B cell (primary cell): ENCODE results near the gene FCN1. TPM values are rescaled to one million over a fixed set of nuclear protein-coding genes. Genes with fewer than 3 reads are reported as not detected.

Experiments used
- ATAC-seq: fragments of 200-7000 bp; cut with Tn5 transposase; one replicate; pipeline ENCODE4 v1.10.0; 2021; ENCODE audit warnings: low read depth, mild to moderate bottlenecking, moderate number of reproducible peaks, moderate library complexity
- CTCF ChIA-PET: fragments of 350-600 bp; sonication (Branson Sonifier 250); formaldehyde crosslinking; loops from one replicate; lab custom pipeline; 2021; ENCODE audit warnings: antibody characterized with exemption, inconsistent platforms; lab: Charles Lee
- POLR2A ChIA-PET: fragments of 350-600 bp; sonication (Branson Sonifier 250); formaldehyde crosslinking; loops from one replicate; lab custom pipeline; 2021; ENCODE audit warnings: antibody characterized with exemption; lab: Charles Lee
- DNase-seq: peaks from one replicate; pipeline ENCODE4 v3.0.0; 2013
- H2AFZ ChIP-seq: 2 replicates; pipeline ENCODE4 v1.6.1; 2012; ENCODE audit warnings: mild to moderate bottlenecking, low read depth, low read length; ENCODE audit not compliant: insufficient read depth, poor library complexity, severe bottlenecking
- H3K27ac ChIP-seq, 2 donors: 1 replicate in 1 of 2; 2 replicates in 1 of 2; pipeline ENCODE4 v1.5.1; 2012 to 2013; ENCODE audit warnings: low read length in 2 of 2, mild to moderate bottlenecking in 2 of 2, moderate library complexity in 1 of 2
- H3K27me3 ChIP-seq, 4 experiments: fragments of 200-600 bp in 1 of 4; sonication (generic) in 1 of 4; replicated peaks in 1 of 4; 1 replicate in 2 of 4; 2 replicates in 2 of 4; pipeline versions ENCODE4 v1.6.1 to v1.7.0; 2013 to 2016; ENCODE audit warnings: low read length in 3 of 4, mild to moderate bottlenecking in 2 of 4, mixed read lengths in 1 of 4, moderate library complexity in 1 of 4; ENCODE audit not compliant: insufficient read depth in 4 of 4, control insufficient read depth in 3 of 4; ENCODE audit errors: control extremely low read depth in 1 of 4
- H3K36me3 ChIP-seq, 2 experiments: replicated peaks in 1 of 2; 1 replicate in 1 of 2; 2 replicates in 1 of 2; pipeline versions ENCODE4 v1.6.1 to v1.7.1; 2013; ENCODE audit warnings: low read length in 1 of 2; ENCODE audit not compliant: insufficient read depth in 2 of 2, control insufficient read depth in 1 of 2; ENCODE audit errors: control extremely low read depth in 1 of 2, extremely low read depth in 1 of 2
- H3K4me1 ChIP-seq, 2 donors: fragments of 200-600 bp in 1 of 2; sonication (generic) in 1 of 2; 1 replicate in 1 of 2; 2 replicates in 1 of 2; pipeline versions ENCODE4 v1.5.1 to v1.6.1; 2013 to 2017; ENCODE audit warnings: low read length in 2 of 2; ENCODE audit not compliant: control insufficient read depth in 2 of 2, insufficient read depth in 2 of 2
- H3K4me2 ChIP-seq: replicated peaks from 2 replicates; pipeline ENCODE3; 2012; ENCODE audit warnings: mild to moderate bottlenecking, low read depth, low read length; ENCODE audit not compliant: poor library complexity, severe bottlenecking
- H3K4me3 ChIP-seq, 5 experiments: fragments of 200-600 bp in 1 of 5; sonication (generic) in 1 of 5; 1 replicate in 3 of 5; 2 replicates in 2 of 5; pipeline versions ENCODE4 v1.5.1 to v1.7.0; 2011 to 2016; ENCODE audit warnings: low read length in 4 of 5, mild to moderate bottlenecking in 4 of 5, low read depth in 2 of 5, control low read depth in 1 of 5, moderate library complexity in 1 of 5; ENCODE audit not compliant: insufficient read depth in 1 of 5; ENCODE audit errors: control extremely low read depth in 1 of 5, extremely low read depth in 1 of 5
- H3K79me2 ChIP-seq: fragments of 200-600 bp; sonication (generic); one replicate; pipeline ENCODE4 v1.6.0; 2016; ENCODE audit warnings: low read length; ENCODE audit not compliant: control insufficient read depth, insufficient read depth
- H3K9ac ChIP-seq: fragments of 200-600 bp; sonication (generic); 2 replicates; pipeline ENCODE4 v1.6.1; 2017; ENCODE audit warnings: mild to moderate bottlenecking, low read length, moderate library complexity
- H3K9me3 ChIP-seq, 3 donors: one replicate each; pipeline versions ENCODE4 v1.6.1 to v1.7.1; 2013; ENCODE audit warnings: low read length in 2 of 3; ENCODE audit not compliant: control insufficient read depth in 2 of 3, insufficient read depth in 1 of 3; ENCODE audit errors: control extremely low read depth in 1 of 3
- H4K20me1 ChIP-seq: 2 replicates; pipeline ENCODE4 v1.6.0; 2012; ENCODE audit warnings: mild to moderate bottlenecking, low read length; ENCODE audit not compliant: insufficient read depth, control insufficient read depth, poor library complexity, severe bottlenecking
- H3K27ac Mint-ChIP-seq: one replicate; pipeline ENCODE4 v1.8.0; 2021; ENCODE audit warnings: mixed read lengths
- H3K27me3 Mint-ChIP-seq: one replicate; pipeline ENCODE4 v1.8.0; 2021; ENCODE audit warnings: mixed read lengths
- H3K4me1 Mint-ChIP-seq: one replicate; pipeline ENCODE4 v1.8.0; 2021; ENCODE audit warnings: mixed read lengths
- H3K4me3 Mint-ChIP-seq: one replicate; pipeline ENCODE4 v1.8.0; 2021; ENCODE audit warnings: mixed read lengths
- H3K9me3 Mint-ChIP-seq: one replicate; pipeline ENCODE4 v1.8.0; 2022; ENCODE audit warnings: mixed read lengths; ENCODE audit not compliant: insufficient read depth
- CTCF ChIP-seq: fragments of 200-600 bp; IDR thresholded peaks from one replicate; pipeline ENCODE4 v1.8.0; 2022; ENCODE audit warnings: antibody characterized with exemption, mild to moderate bottlenecking
- EZH2 ChIP-seq: IDR thresholded peaks from 2 replicates; pipeline ENCODE4 v1.6.1; 2012; ENCODE audit warnings: borderline replicate concordance, low read depth, mild to moderate bottlenecking, moderate library complexity, low read length; ENCODE audit not compliant: insufficient read depth, poor library complexity, severe bottlenecking
- WGBS: methylation state at CpG from one replicate; pipeline ENCODE4 v1.1.5; 2013; ENCODE audit warnings: missing lambda C conversion rate; ENCODE audit not compliant: insufficient coverage; 5-methylcytosine and 5-hydroxymethylcytosine counted together
- intact Hi-C: fragments of 100-400 bp; cut with micrococcal nuclease; formaldehyde crosslinking; loops from one replicate; pipeline ENCODE4 v1.10.0; 2022
- polyA plus RNA-seq: library from polyadenylated mRNA; depleted of rRNA; stranded (reverse); fragments of >200 nt; gene quantifications from 2 replicates; pipeline ENCODE4 v1.2.3, GENCODE V29; 2012
- total RNA-seq, 2 donors: library from RNA; stranded (reverse); fragments of 120-200 nt in 1 of 2; gene quantifications; 1 replicate in 1 of 2; 2 replicates in 1 of 2; pipeline versions ENCODE4 v1.2.3 to v1.2.4, GENCODE V29; 2013 to 2022

FCN1 gene
- total and polyA plus RNA-seq, 2 donors (not counting 1 experiment from before 2014, with no cell fraction given): 2.2 to 20.6 TPM

- WGBS: 84% methylated on average over 5 of the region's 7 CpGs
- intact Hi-C loops: no loop called here
- no peak overlapping the region for H3K4me3 ChIP-seq
Measured at GRCh38 chr9:134955801-134956200, 38.1 kb upstream of the FCN1 start.

GRCh38 chr9:134955156-134955555, 37.4 kb upstream of the FCN1 start:
- Histone ChIP-seq H3K27ac (no peak overlapping the region), H2AFZ (no peak overlapping the region), H3K79me2 (no peaks in the 10 kb centered on the region), H3K4me2 (no peak overlapping the region), H3K9ac (no peak overlapping the region), H3K9me3 (peaks cover 0 to 10% (median 0%) of the 10 kb centered on the region in 3 donors), H4K20me1 (no peaks in the 10 kb centered on the region), H3K4me1 (no peaks in the 10 kb centered on the region), H3K4me3 (no peak overlapping the region), H3K36me3 (no peaks in the 10 kb centered on the region), H3K27me3 (no peaks in the 10 kb centered on the region)
- intact Hi-C loops: no loop called here
- CTCF ChIA-PET: no interaction called here
- Mint-ChIP-seq H3K27me3 (peaks cover 4% of the 10 kb centered on the region), H3K27ac (no peak overlapping the region), H3K4me1 (no peaks in the 10 kb centered on the region), H3K9me3 (no peaks in the 10 kb centered on the region), H3K4me3 (no peak overlapping the region)
- DNase-seq: no peak
- TF ChIP-seq EZH2 (no peak), CTCF (no peak)
- no CpG with 5 or more reads among the region's 1 CpG for WGBS
- POLR2A ChIA-PET: no interaction called here
- ATAC-seq: no peak

More at GRCh38 chr9:134955801-134956200, 38.1 kb upstream of the FCN1 start:
- ChIA-PET POLR2A (no interaction called here), CTCF (no interaction called here)
- no peaks in the 10 kb centered on the region for H4K20me1 ChIP-seq
- no peak overlapping the region for H3K27ac Mint-ChIP-seq
- H3K9me3 Mint-ChIP-seq: no peaks in the 10 kb centered on the region
- H3K4me1 ChIP-seq: no peaks in the 10 kb centered on the region
- DNase-seq (no peak), ATAC-seq (no peak)
- H3K36me3 ChIP-seq: no peaks in the 10 kb centered on the region
- TF ChIP-seq EZH2: no peak
- peaks cover 0 to 10% (median 0%) of the 10 kb centered on the region in 3 donors for H3K9me3 ChIP-seq
- H3K4me2 ChIP-seq: no peak overlapping the region
- no peak overlapping the region for H3K27ac ChIP-seq
- H2AFZ ChIP-seq: no peak overlapping the region
- no peaks in the 10 kb centered on the region for H3K79me2 ChIP-seq
- no peaks in the 10 kb centered on the region for H3K4me1 Mint-ChIP-seq
- no peak overlapping the region for H3K9ac ChIP-seq
- H3K27me3 Mint-ChIP-seq: peaks cover 4% of the 10 kb centered on the region
- no peak overlapping the region for H3K4me3 Mint-ChIP-seq
- no peaks in the 10 kb centered on the region for H3K27me3 ChIP-seq
